Transverse colon (tissue), 4 donors: ENCODE results near the gene BIRC7. TPM values are rescaled to one million over a fixed set of nuclear protein-coding genes. Genes with fewer than 3 reads are reported as not detected.

Experiments used
- DNase-seq: peaks from one replicate; pipeline ENCODE4 v3.0.0-alpha.2; 2019
- H3K27ac ChIP-seq, 4 donors: fragments of 200-600 bp; sonication (generic); 2 replicates each; pipeline ENCODE4 v1.5.1; 2016 to 2018; ENCODE audit warnings: inconsistent platforms in 4 of 4
- H3K27me3 ChIP-seq: fragments of 200-600 bp; sonication (generic); 2 replicates; pipeline ENCODE4 v1.5.1; 2017; ENCODE audit warnings: inconsistent platforms
- H3K36me3 ChIP-seq, 4 donors: fragments of 200-600 bp; sonication (generic); 2 replicates each; pipeline ENCODE4 v1.5.1; 2017 to 2019; ENCODE audit warnings: inconsistent platforms in 4 of 4
- H3K4me1 ChIP-seq, 4 donors: fragments of 200-600 bp; sonication (generic); 2 replicates each; pipeline ENCODE4 v1.5.1; 2017 to 2020; ENCODE audit warnings: inconsistent platforms in 4 of 4
- H3K4me3 ChIP-seq, 4 donors: fragments of 200-600 bp; sonication (generic); 1 replicate in 1 of 4; 2 replicates in 3 of 4; pipeline versions ENCODE4 v1.5.1 to v1.6.1; 2017 to 2019; ENCODE audit warnings: inconsistent platforms in 4 of 4
- H3K9me3 ChIP-seq, 2 donors: fragments of 200-600 bp; sonication (generic); 2 replicates each; pipeline ENCODE4 v1.5.1; 2017 to 2019; ENCODE audit warnings: inconsistent platforms in 2 of 2
- EP300 ChIP-seq: sonication (generic); formaldehyde crosslinking; IDR thresholded peaks from one replicate; pipeline ENCODE4 v1.6.1; 2017; ENCODE audit warnings: antibody characterized with exemption, low read depth
- POLR2A ChIP-seq: fragments of 450-650 bp; IDR thresholded peaks from one replicate; pipeline ENCODE4 v1.6.1; 2016; ENCODE audit warnings: antibody characterized with exemption, mild to moderate bottlenecking, moderate library complexity
- POLR2AphosphoS5 ChIP-seq, 3 donors: sonication (generic); formaldehyde crosslinking; IDR thresholded peaks; one replicate each; pipeline ENCODE4 v1.6.1; 2016; ENCODE audit warnings: antibody characterized with exemption in 3 of 3
- WGBS, 2 donors: methylation state at CpG; one replicate each; pipeline ENCODE4 v1.1.5; 2018; ENCODE audit warnings: low coverage in 1 of 2; 5-methylcytosine and 5-hydroxymethylcytosine counted together
- in situ Hi-C, 4 donors: fragments of 200-750 bp; cut with MboI; loops; one replicate each; pipeline versions ENCODE4 v1.15.0 to v1.15.1; 2017; ENCODE audit warnings: low sequenced_read_pairs in 3 of 4, low pct_ligation_motif_present in 1 of 4, low pct_unique_long_range_greater_than_20kb in 1 of 4
- intact Hi-C: fragments of 100-400 bp; cut with DNase I; formaldehyde crosslinking; loops from one replicate; pipeline ENCODE4 v1.15.1; 2023; ENCODE audit warnings: low total_unique reads
- total RNA-seq, 4 donors: library from RNA; depleted of rRNA; stranded (reverse); fragments of >200 nt; gene quantifications; one replicate each; pipeline ENCODE4 v1.1.0, GENCODE V29; 2016
- TF ChIP-seq, protein P1 (sequence below), 5 experiments: fragments of 200-600 bp in 3 of 5; fragments of 450-650 bp in 2 of 5; sonication (generic) in 3 of 5; IDR thresholded peaks; 1 replicate in 2 of 5; 2 replicates in 3 of 5; pipeline ENCODE4 v1.5.1; 2016 to 2017; ENCODE audit warnings: antibody characterized with exemption in 5 of 5, inconsistent platforms in 3 of 5, mild to moderate bottlenecking in 2 of 5, moderate library complexity in 1 of 5

The BIRC7 gene
- total RNA-seq, 4 donors from 2014 or later = 1.6 to 12.7 TPM; not detected in 2

GRCh38 chr20:63254232-63254605, 18.5 kb downstream of the BIRC7 start, which contains the start of gene NKAIN4:
Gene NKAIN4, minus strand, starts transcription at chr20:63254463. Its CDS starts 13 bp downstream, at chr20:63254450.
- H3K27ac ChIP-seq = no peak within 1 kb of the TSS
- no peaks in the 10 kb centered on the region for H3K9me3 ChIP-seq
- in situ Hi-C loops = no loop called here
- no peaks in the 10 kb centered on the region for H3K36me3 ChIP-seq
- H3K4me1 ChIP-seq = peaks cover 0 to 16% (median 10%) of the 10 kb centered on the region in 4 donors
- 12% methylated on average over 24 of the region's 46 CpGs; no CpG with 5 or more reads in 1 of the 2 donors for WGBS, 2 donors
- H3K27me3 ChIP-seq = peaks cover 63% of the 10 kb centered on the region
- TF ChIP-seq EP300 (no peak), POLR2A (no peak), POLR2AphosphoS5 (IDR thresholded peaks at IDR 0.05) (no peak)
- TF ChIP-seq, protein P1, sequence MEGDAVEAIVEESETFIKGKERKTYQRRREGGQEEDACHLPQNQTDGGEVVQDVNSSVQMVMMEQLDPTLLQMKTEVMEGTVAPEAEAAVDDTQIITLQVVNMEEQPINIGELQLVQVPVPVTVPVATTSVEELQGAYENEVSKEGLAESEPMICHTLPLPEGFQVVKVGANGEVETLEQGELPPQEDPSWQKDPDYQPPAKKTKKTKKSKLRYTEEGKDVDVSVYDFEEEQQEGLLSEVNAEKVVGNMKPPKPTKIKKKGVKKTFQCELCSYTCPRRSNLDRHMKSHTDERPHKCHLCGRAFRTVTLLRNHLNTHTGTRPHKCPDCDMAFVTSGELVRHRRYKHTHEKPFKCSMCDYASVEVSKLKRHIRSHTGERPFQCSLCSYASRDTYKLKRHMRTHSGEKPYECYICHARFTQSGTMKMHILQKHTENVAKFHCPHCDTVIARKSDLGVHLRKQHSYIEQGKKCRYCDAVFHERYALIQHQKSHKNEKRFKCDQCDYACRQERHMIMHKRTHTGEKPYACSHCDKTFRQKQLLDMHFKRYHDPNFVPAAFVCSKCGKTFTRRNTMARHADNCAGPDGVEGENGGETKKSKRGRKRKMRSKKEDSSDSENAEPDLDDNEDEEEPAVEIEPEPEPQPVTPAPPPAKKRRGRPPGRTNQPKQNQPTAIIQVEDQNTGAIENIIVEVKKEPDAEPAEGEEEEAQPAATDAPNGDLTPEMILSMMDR (IDR thresholded peaks at IDR 0.05) = no peak
- peak within 1 kb of the TSS in 3 of 4 donors; percentile 12 to 39 (median 14) for H3K4me3 ChIP-seq
- intact Hi-C loops = no loop called here
- no peak for DNase-seq

DNA sequence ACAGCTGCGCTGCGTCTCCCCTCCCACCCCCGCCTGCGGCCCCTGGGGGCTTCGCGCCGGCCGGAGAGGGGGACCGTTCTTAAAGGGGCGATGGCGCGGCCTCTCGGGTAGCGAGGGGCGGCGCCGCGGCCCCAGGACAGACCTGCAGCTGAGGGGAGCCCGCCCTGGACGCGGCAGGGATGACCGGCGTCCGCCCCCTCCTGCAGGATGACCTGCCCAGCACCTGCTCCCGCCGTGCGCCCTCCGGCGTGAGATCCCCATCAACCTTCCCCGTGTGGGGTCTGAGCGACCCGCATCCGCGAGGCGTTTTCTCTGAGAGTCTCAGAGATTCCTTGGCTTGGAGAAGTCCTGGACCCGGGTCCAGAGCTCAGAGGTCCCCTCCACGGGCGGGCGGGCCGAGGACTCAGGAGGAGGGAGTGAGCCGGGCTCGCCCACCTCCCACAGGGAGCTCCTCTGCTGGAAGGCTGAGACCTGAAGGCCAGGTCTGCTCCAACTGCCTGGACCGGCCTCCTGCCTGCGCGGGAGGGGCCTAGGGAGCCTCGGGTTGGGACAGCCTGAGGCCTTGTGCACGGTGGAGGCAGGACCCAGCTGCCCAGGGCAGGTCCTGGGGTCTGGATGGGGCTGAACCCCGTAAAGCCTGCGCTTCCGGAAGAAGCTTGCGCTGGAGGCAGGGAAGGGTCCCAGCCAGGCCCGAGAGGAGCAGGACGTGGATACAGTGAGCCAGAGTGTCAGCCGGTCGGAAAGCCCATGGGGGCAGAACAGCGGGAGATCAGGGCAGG, 19.1 kb downstream of the BIRC7 start:
- peaks cover 60% of the 10 kb centered on the region for H3K27me3 ChIP-seq
- intact Hi-C loops (no loop called here), in situ Hi-C loops (no loop called here)
- no peak for DNase-seq
- H3K4me1 ChIP-seq = peaks cover 0 to 16% (median 10%) of the 10 kb centered on the region in 4 donors
- no peaks in the 10 kb centered on the region for H3K36me3 ChIP-seq
- H3K9me3 ChIP-seq = no peaks in the 10 kb centered on the region
- 33% methylated on average over 38 of the region's 56 CpGs; no CpG with 5 or more reads in 1 of the 2 donors for WGBS, 2 donors
- no peak overlapping the region for H3K27ac ChIP-seq
- no peak overlapping the region for H3K4me3 ChIP-seq
- TF ChIP-seq EP300 = no peak

- 56 to 60% methylated on average over 9 to 31 of the region's 31 CpGs for WGBS, 2 donors
- intact Hi-C loops (no loop called here), in situ Hi-C loops (no loop called here)
- no peak for TF ChIP-seq POLR2A
- no peak for TF ChIP-seq EP300
- no peak for TF ChIP-seq POLR2AphosphoS5 (IDR thresholded peaks at IDR 0.05)
- TF ChIP-seq, protein P1 (IDR thresholded peaks at IDR 0.05) = no peak
- H3K27me3 ChIP-seq = peaks cover 61% of the 10 kb centered on the region
- no peak for DNase-seq
- H3K4me3 ChIP-seq = no peak overlapping the region
- peaks cover 0 to 16% (median 10%) of the 10 kb centered on the region in 4 donors for H3K4me1 ChIP-seq
- H3K27ac ChIP-seq = no peak overlapping the region
- no peaks in the 10 kb centered on the region for H3K36me3 ChIP-seq
- no peaks in the 10 kb centered on the region for H3K9me3 ChIP-seq
Observed at GRCh38 chr20:63255931-63256704, 20.4 kb downstream of the BIRC7 start.

- Histone ChIP-seq H3K36me3 (no peaks in the 10 kb centered on the region), H3K4me3 (no peak overlapping the region), H3K27ac (no peak overlapping the region), H3K9me3 (no peaks in the 10 kb centered on the region), H3K4me1 (peaks cover 0 to 16% (median 10%) of the 10 kb centered on the region in 4 donors), H3K27me3 (peaks cover 61% of the 10 kb centered on the region)
- no peak for DNase-seq
- TF ChIP-seq, protein P1 (IDR thresholded peaks at IDR 0.05) = no peak
- no peak for TF ChIP-seq POLR2AphosphoS5 (IDR thresholded peaks at IDR 0.05)
- no peak for TF ChIP-seq POLR2A
- 76 to 93% methylated on average over 3 to 4 of the region's 4 CpGs for WGBS, 2 donors
- in situ Hi-C loops = no loop called here
- intact Hi-C loops = no loop called here
Observed at GRCh38 chr20:63256954-63257353, 21.2 kb downstream of the BIRC7 start.
